Measurements from ENCODE around the gene FGF4.

The FGF4 gene

DNA sequence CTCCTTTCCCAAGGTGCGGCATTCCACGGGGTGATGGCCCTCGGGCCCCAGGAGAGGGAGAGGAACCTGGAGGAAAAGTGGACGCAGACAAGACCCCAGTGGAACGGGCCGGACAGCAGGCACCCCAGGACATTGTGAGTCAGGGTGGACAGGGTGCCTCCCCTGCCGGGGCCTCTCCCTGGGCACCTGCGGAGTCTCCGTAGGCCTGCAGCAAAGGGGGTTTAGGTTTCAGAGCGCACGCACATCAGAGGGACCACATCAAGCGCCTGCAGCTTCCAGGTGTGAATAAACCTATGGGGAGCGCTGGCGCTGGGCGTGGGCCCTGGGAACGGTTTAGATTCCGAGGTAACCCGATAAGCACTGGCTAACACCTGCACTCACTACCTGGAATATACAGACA, 48.7 kb downstream of the FGF4 start:
- no peak for DNase-seq (ENCODE audit: low read depth in 3 of 3)

DNA sequence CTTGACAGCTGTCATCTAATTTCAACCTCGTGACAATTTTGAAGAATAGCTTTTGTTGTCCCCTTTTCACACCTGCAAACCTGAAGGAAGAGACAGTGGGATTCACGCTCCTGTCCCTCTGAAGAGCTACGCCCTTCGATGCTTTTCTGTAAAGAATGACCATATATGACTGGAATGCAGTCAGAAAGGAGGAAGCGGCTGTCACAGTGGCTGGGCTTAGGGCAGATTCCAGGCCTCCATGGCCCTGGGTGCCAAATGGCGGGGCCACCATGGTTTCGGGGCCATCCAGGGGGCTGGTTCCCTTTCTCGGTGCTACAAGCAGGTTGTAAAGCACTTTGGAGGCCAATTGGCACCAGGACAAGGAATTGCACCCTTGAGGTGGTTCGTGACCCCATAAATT, 49.1 kb downstream of the FGF4 start:
- no peak for DNase-seq (ENCODE audit: low read depth in 3 of 3)

DNA sequence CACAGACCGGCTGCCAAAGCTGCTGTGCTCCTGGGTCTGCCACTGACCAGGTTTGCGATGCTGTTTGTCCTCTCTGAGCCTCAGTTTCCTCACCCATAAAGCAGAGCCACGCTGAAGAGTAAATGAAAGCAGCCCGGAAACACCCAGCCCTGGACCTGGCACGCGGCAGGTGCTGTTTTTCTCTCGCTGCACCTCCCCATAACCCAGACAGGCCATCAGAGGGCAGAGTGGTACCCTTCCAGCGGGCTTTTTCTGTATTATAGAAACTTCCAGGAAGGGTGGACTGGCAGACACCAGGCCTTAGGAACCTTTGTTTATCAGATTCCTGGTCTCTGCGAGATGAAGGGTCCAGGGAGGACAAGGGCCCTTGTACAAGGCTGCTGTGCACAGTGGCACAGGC, 53.4 kb downstream of the FGF4 start:
- DNase-seq (ENCODE audit: low read depth in 3 of 3): no peak

DNA sequence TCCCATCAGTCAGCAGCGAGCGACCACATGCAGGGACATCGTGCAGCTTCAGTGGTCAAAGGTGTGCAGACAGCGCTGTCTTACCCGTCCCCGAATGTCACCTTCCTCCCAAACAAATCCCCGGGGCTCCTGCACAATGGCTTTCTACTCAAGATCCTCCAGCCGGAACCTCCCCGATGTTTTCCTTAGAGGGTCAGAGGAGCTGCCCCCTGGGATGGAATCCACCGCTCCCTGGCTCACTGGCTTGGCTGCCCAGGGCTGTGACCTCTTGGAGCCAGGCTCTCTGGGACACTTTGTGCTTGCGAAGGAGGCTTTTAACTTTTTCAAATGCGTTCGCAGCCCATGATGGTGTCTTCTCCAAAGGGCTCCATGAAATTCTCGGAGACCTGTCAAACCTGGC, 54.0 kb downstream of the FGF4 start:
- DNase-seq (ENCODE audit: low read depth in 3 of 3): no peak
